Measurements from ENCODE around the gene SMIM7. TPM values are rescaled to one million over a fixed set of nuclear protein-coding genes. Genes with fewer than 3 reads are reported as not detected.
A peak's percentile ranks its signal among the peaks of the same experiment; 100 is the strongest.
"Not testable (repeated sequence)": the region's sequence is repeated elsewhere in the genome, so short reads cannot be mapped to it uniquely, and the experiment has no call there.

SMIM7 gene
- total RNA-seq, 2 donors from 2014 or later, result 52.9 to 53.6 TPM

DNA sequence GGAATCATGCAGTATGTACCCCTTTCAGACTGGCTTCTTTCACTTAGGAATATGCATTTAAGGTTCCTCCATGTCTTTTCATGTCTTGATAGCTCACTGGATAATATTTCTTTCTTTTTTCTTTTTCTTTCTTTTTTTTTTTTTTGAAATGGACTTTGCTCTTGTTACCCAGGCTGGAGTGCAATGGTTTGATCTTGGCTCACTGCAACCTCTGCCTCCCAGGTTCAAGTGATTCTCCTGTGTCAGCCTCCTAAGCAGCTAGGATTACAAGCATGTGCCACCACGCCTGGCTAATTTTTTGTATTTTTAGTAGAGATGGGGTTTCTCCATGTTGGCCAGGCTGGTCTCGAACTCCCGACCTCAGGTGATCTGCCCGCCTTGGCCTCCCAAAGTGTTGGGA lies 8.8 kb upstream of the SMIM7 start:
- not testable (repeated sequence) for ATAC-seq (replicated peaks); H3K4me3 Mint-ChIP-seq; H3K4me1 Mint-ChIP-seq; H3K27me3 Mint-ChIP-seq; H3K36me3 Mint-ChIP-seq (ENCODE audit: low read depth); H3K27ac Mint-ChIP-seq; H3K9me3 Mint-ChIP-seq

DNA sequence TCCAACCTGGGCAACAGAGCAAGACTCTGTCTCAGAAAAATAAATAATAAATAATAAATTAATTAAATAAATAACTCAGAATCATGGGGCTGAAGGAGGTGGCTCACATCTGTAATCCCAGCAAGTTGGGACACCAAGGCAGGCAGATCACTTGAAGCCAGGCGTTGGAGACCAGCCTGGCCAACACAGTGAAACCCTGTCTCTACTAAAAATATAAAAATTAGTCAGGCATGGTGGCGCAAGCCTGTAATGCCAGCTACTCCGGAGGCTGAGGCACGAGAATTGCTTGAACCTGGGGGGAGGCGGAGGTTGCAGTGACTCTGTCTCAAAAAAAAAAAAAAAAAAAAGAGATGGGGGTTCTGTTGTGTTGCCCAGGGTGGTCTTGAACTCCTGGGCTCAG lies 8.2 kb upstream of the SMIM7 start:
- no peak for ATAC-seq (replicated peaks)
- no peaks in the 10 kb centered on the region for H3K9me3 Mint-ChIP-seq
- H3K4me1 Mint-ChIP-seq, result no peaks in the 10 kb centered on the region
- H3K27ac Mint-ChIP-seq, result no peak overlapping the region
- H3K4me3 Mint-ChIP-seq, result no peak overlapping the region
- no peaks in the 10 kb centered on the region for H3K27me3 Mint-ChIP-seq
- no peaks in the 10 kb centered on the region for H3K36me3 Mint-ChIP-seq (ENCODE audit: low read depth)

DNA sequence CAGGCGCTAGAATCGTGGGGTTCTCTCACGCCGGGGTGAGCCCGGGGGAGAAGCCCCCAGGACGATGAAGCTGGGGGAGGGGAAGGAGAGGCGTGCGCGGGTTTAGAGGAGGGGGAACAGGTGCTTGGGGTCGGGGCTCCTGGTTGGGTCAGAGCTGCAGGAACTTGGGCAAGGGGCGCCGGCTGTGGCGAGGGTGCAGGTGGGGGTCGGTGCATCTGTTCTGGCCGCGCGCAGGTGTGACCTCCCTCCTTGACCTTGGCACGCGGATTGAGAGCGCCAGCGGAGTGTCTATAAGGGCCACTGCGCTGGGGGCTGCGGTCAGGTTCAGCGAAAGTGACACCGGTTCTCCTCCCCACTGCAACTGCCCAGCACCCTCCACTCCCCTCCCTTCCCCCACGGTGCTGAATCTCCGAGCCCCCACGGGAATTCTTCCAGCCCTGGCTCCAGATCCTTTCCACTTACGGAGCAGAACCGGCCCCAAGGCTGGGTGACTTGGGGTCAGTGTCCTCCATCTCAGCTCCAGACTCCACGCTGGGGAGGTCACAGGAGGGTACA lies 1.6 kb upstream of the SMIM7 start:
- no peak for ATAC-seq (replicated peaks)
- no peaks in the 10 kb centered on the region for H3K27me3 Mint-ChIP-seq
- H3K27ac Mint-ChIP-seq, result peak overlapping the region; percentile 28
- H3K36me3 Mint-ChIP-seq (ENCODE audit: low read depth), result peaks cover 33% of the 10 kb centered on the region
- H3K4me3 Mint-ChIP-seq, result peak overlapping the region; percentile 95
- no peaks in the 10 kb centered on the region for H3K9me3 Mint-ChIP-seq
- peaks cover 14% of the 10 kb centered on the region for H3K4me1 Mint-ChIP-seq

DNA sequence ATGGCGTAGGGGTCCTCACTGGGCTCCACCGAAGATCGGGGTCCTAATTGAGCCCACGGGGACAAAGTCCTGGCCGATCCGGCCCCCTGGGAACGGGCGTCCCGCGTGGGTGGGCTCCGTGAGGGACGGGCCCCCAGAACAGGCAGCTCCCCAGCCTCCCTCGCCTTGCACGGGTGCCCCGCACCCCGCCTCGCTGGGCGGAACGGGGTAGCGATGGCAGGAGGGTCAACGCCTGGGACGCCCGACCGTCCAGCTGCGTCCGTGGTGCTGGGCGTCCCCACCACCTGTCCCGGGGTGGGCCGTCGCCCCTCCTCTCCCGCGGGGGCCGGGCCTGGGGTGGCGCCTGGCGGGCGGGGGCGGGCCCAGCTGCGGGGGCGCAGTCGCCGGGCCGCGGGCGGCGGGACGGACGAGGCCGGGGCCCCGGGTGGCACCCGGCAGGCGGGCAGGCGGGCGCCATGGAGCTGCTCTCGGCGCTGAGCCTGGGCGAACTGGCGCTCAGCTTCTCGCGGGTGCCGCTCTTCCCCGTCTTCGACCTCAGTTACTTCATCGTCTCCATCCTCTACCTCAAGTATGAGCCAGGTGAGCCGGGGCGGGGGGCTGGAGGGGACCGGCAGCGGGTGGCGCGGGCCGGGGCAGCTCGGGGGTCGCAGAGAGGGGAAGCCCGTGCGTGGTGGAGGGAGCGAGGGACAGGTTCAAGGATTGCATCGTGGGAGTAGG lies 977 bp upstream of the SMIM7 start, which contains the start of gene TMEM38A:
TSS of gene TMEM38A (plus strand) at position 377 of the 717 bp plus-strand sequence. CDS start at position 456, 79 bp downstream.
- Mint-ChIP-seq H3K27ac (peak within 1 kb of the TSS; percentile 96), H3K4me3 (peak within 1 kb of the TSS; percentile 95), H3K27me3 (no peaks in the 10 kb centered on the region), H3K4me1 (peaks cover 14% of the 10 kb centered on the region), H3K9me3 (no peaks in the 10 kb centered on the region), H3K36me3 (ENCODE audit: low read depth) (peaks cover 40% of the 10 kb centered on the region)
- peak; percentile 6 for ATAC-seq (replicated peaks)

DNA sequence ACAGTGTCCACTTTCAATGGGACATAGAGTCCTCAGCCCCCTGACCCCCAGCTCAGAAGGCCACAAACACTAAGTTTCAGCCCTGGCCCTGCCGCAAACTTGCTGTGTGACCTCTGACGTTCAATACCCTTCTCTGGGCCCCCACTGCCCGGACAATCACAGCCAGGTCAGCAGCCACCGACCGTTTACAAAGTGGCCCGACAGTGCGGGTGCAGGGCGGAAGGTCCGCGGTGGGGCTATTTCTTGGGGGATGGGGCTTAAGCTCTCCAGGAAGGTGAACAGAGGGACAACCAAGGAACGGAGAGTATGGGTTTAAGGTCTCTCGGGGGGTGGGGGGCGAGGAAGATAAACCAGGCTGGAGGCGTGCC lies 496 bp downstream of the SMIM7 start:
- ATAC-seq (replicated peaks), result no peak
- Mint-ChIP-seq H3K27ac (peak overlapping the region; percentile 96), H3K4me1 (peaks cover 14% of the 10 kb centered on the region), H3K27me3 (no peaks in the 10 kb centered on the region), H3K4me3 (peak overlapping the region; percentile 95), H3K36me3 (ENCODE audit: low read depth) (peaks cover 55% of the 10 kb centered on the region), H3K9me3 (no peaks in the 10 kb centered on the region)

DNA sequence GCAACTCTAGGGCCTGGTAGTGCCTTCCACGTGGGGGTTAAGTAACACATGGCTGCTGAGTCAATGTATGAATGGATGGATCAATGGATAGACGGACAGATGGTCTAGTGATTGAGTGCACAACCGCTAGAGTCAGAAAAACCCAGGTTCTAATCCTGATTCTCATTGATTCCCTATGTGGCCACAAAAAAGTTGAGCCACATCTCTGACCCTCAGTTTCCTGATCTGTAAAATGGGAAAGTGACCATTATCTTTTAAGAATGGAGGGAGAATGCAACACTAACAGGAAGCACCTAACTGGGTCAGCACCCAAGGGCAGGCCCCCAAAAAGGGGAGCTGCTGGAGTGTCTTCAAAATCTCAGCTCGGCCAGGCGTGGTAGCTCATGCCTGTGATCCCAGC lies 2.6 kb downstream of the SMIM7 start:
- peak overlapping the region; percentile 50 for H3K27ac Mint-ChIP-seq
- H3K4me1 Mint-ChIP-seq, result peaks cover 14% of the 10 kb centered on the region
- no peak for ATAC-seq (replicated peaks)
- H3K9me3 Mint-ChIP-seq, result no peaks in the 10 kb centered on the region
- H3K4me3 Mint-ChIP-seq, result no peak overlapping the region
- H3K27me3 Mint-ChIP-seq, result no peaks in the 10 kb centered on the region
- peaks cover 75% of the 10 kb centered on the region for H3K36me3 Mint-ChIP-seq (ENCODE audit: low read depth)

DNA sequence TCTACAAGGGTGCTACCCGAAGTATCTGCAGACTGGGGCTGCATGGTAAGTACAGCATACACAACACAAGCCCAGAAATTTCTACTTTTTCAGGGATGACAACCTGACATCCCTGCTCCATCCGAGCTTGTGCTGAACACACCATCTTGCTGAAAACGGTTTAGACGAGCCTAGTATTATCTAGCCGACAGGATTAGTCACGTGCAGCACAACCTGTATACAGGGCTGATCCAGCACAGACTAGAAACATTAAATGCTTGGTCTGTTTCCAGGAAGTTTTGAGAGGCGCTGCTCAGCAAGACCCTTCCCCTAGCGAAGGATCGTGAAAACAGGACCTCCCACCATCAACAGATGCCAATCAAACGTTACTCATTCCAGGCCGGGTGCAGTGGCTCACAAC lies 4.2 kb downstream of the SMIM7 start:
- Mint-ChIP-seq H3K36me3 (ENCODE audit: low read depth) (peaks cover 92% of the 10 kb centered on the region), H3K4me1 (peaks cover 14% of the 10 kb centered on the region), H3K27me3 (no peaks in the 10 kb centered on the region), H3K4me3 (no peak overlapping the region), H3K27ac (no peak overlapping the region), H3K9me3 (no peaks in the 10 kb centered on the region)
- ATAC-seq (replicated peaks), result no peak

DNA sequence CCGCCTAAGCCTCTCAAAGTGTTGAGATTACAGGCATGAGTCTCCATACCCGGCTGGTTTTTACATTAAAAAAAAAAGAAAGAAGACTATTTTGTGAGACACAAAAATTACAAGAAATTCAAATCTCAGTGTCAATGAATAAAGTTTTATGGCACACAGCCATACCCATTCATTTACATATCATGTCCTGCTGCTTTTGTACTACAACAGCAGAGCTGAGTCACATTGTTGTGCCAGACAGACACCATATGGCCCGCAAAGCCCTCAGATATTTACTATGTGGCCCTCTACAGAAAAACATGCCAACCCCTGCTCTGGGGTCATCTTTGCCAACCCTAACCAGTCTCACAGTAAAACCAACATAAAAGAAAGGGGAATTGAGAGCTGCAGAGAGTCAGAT lies 5.3 kb downstream of the SMIM7 start:
- H3K4me3 Mint-ChIP-seq, result no peak overlapping the region
- peaks cover 97% of the 10 kb centered on the region for H3K36me3 Mint-ChIP-seq (ENCODE audit: low read depth)
- no peaks in the 10 kb centered on the region for H3K27me3 Mint-ChIP-seq
- no peak for ATAC-seq (replicated peaks)
- no peak overlapping the region for H3K27ac Mint-ChIP-seq
- H3K4me1 Mint-ChIP-seq, result peaks cover 14% of the 10 kb centered on the region
- no peaks in the 10 kb centered on the region for H3K9me3 Mint-ChIP-seq

DNA sequence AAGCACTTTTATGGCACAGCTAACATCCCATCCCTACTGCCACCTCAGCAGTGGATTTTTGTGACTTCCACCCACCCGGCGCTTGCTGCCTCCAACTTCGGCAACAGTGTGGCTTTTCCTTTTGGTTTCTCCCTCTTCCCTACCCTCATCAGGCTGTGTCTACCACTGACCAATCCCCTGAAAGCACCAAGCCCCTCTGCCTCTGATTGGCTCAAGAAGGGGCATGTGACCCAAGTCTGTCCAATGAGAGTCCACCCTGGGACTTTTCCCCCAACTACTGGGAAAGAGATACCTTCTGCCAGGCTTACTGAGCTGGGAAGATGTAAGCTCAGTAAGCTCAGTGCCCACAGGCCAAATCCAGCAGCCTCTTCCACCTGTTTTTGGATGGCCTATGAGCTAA lies 5.8 kb downstream of the SMIM7 start:
- Mint-ChIP-seq H3K27me3 (no peaks in the 10 kb centered on the region), H3K4me3 (no peak overlapping the region), H3K36me3 (ENCODE audit: low read depth) (peaks cover 98% of the 10 kb centered on the region), H3K4me1 (peaks cover 14% of the 10 kb centered on the region), H3K27ac (no peak overlapping the region), H3K9me3 (no peaks in the 10 kb centered on the region)
- peak; percentile 60 for ATAC-seq (replicated peaks)

DNA sequence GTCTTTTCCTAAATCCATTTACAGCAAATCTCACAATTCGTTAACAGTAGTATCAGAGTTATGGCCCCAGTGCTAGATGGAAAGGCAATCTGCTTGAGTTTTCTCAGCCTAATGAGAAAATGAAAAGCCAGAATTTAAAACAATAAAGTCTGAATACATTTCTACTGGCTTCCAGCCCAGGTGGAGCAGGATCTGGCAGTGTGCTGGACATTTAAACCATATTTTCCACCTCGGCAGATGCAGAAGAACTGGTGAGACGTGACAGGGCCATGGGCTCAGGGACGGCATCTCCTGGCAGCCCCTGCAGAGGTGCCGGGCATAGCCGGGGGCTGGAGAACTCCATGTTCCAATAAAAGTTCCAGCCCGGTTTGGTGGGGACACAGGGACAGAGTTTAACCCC lies 7.1 kb downstream of the SMIM7 start:
- peaks cover 100% of the 10 kb centered on the region for H3K36me3 Mint-ChIP-seq (ENCODE audit: low read depth)
- H3K27me3 Mint-ChIP-seq, result no peaks in the 10 kb centered on the region
- H3K4me3 Mint-ChIP-seq, result no peak overlapping the region
- no peak for ATAC-seq (replicated peaks)
- peak overlapping the region; percentile 62 for H3K27ac Mint-ChIP-seq
- H3K4me1 Mint-ChIP-seq, result peaks cover 6% of the 10 kb centered on the region
- H3K9me3 Mint-ChIP-seq, result no peaks in the 10 kb centered on the region

DNA sequence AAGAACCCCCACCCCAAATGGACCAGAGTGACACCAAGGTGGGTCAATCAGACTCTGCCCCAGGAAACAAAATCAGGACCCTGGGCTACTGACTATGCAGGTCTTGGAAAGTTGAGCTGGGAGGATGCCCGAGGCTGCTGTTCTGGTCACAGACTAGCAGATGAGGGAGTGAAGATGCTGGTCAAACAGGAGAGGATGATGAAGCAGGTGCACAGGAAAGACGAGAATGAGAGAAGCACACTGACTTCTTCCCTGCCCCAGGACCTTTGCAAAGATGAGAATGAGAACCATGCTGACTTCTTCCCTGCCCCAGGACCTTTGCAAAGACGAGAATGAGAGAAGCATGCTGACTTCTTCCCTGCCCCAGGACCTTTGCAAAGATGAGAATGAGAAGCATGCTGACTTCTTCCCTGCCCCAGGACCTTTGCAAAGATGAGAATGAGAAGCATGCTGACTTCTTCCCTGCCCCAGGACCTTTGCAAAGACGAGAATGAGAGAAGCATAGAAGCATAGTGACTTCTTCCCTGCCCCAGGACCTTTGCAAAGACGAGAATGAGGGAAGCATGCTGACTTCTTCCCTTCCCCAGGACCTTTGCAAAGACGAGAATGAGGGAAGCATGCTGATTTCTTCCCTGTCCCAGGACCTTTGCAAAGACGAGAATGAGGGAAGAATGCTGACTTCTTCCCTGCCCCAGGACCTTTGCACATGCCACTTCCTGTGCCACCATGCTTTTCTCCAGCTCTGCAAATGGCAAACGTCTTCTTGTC lies 8.3 kb downstream of the SMIM7 start:
- not testable (repeated sequence) for H3K4me3 Mint-ChIP-seq; ATAC-seq (replicated peaks); H3K9me3 Mint-ChIP-seq; H3K27me3 Mint-ChIP-seq; H3K4me1 Mint-ChIP-seq; H3K27ac Mint-ChIP-seq
- H3K36me3 Mint-ChIP-seq (ENCODE audit: low read depth), result peaks cover 100% of the 10 kb centered on the region

DNA sequence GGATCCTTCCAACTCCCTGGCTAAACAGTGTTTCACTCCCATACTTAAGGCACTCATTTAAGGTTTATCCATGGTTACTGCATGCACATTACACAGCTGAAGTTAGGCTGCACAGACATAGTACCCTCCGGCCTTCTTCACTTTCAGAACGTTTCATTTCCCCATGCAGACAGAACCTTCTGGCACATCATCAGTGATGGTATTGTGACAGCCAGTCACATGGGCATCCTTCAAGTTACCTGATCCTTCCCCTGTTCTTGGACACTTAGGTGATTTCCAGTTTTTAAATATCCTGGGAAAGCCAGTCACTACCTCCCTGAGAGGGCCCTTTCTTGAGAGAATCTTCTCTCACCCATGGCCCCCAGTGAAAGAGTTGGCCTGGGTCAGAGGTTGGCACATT lies 9.1 kb downstream of the SMIM7 start:
- no peak overlapping the region for H3K27ac Mint-ChIP-seq
- H3K36me3 Mint-ChIP-seq (ENCODE audit: low read depth), result peaks cover 100% of the 10 kb centered on the region
- no peaks in the 10 kb centered on the region for H3K4me1 Mint-ChIP-seq
- no peak overlapping the region for H3K4me3 Mint-ChIP-seq
- H3K9me3 Mint-ChIP-seq, result no peaks in the 10 kb centered on the region
- ATAC-seq (replicated peaks), result no peak
- no peaks in the 10 kb centered on the region for H3K27me3 Mint-ChIP-seq

DNA sequence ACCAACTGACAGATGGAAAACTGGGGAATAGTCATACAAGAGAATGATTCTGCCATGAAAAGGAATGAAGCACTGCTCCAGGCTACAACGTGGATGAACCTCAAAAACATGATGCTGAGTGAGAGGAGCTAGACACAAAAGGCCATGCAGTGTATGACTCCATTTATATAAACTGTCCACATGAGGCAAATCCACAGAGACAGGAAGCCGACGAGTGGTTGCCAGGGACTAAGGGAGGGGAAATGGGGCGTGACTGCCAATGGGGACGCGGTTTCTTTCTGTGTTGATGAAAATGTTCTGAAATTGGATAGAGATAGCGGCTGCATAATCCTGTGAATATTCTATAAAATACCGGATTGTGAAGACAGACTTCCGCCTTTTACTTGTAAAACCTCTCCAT lies 10.2 kb downstream of the SMIM7 start:
- H3K36me3 Mint-ChIP-seq (ENCODE audit: low read depth), result peaks cover 100% of the 10 kb centered on the region
- H3K4me3 Mint-ChIP-seq, result no peak overlapping the region
- no peaks in the 10 kb centered on the region for H3K9me3 Mint-ChIP-seq
- peak overlapping the region; percentile 3 for H3K27ac Mint-ChIP-seq
- ATAC-seq (replicated peaks), result no peak
- no peaks in the 10 kb centered on the region for H3K4me1 Mint-ChIP-seq
- no peaks in the 10 kb centered on the region for H3K27me3 Mint-ChIP-seq

DNA sequence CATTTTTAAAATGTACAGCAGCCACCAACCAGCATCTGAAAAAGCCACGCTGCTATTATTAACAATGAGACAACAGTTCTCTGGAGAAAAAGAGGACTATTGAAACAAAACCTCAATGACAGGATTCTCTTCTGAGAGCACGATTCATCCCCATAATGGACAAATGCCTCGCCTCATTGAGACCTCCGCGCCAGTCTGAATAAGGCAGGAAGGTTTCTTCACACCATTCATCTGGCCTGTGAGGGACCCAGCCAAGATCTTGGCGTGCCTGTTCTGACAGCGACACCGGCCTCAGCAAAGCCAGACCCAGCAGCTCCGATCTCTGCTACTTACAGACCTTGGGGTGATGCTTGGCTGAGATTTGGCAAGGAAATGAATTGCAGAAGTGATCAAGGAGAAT lies 14.8 kb downstream of the SMIM7 start:
- no peaks in the 10 kb centered on the region for H3K9me3 Mint-ChIP-seq
- no peak for ATAC-seq (replicated peaks)
- H3K36me3 Mint-ChIP-seq (ENCODE audit: low read depth), result peaks cover 96% of the 10 kb centered on the region
- H3K4me1 Mint-ChIP-seq, result no peaks in the 10 kb centered on the region
- H3K27me3 Mint-ChIP-seq, result no peaks in the 10 kb centered on the region
- H3K27ac Mint-ChIP-seq, result no peak overlapping the region
- H3K4me3 Mint-ChIP-seq, result no peak overlapping the region

DNA sequence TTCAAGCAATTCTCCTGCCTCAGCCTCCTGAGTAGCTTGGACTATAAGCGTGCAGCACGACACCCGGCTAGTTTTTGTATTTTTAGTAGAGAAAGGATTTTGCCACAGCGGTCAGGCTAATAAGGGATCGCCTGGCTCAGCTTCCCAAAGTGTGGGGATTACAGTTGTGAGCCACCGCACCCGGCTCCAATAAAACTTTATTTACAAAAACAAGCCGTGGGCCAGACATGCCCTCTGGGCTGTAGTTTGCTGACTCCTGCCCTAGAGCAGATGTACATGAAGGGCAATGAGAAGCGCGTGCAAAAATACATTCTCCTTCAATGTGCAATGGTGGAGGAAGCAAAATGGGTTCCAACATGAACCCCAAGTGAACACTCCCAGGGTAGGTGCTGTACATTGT lies 18.2 kb downstream of the SMIM7 start:
- Mint-ChIP-seq H3K4me3 (no peak overlapping the region), H3K4me1 (peaks cover 5% of the 10 kb centered on the region), H3K9me3 (no peaks in the 10 kb centered on the region), H3K36me3 (ENCODE audit: low read depth) (peaks cover 92% of the 10 kb centered on the region), H3K27me3 (no peaks in the 10 kb centered on the region), H3K27ac (no peak overlapping the region)
- ATAC-seq (replicated peaks), result no peak
